HL-60 (cell line): Measurements from ENCODE around the gene FAM120A.

Experiments used
- POLR2AphosphoS5 ChIP-seq: IDR thresholded peaks from 2 replicates; pipeline ENCODE4 v1.6.1; 2012; ENCODE audit warnings: low read depth
- TF ChIP-seq, protein P1 (sequence below): IDR thresholded peaks from one replicate; pipeline ENCODE4 v1.5.1; 2011; ENCODE audit warnings: low read length, control low read depth, inconsistent platforms; ENCODE audit not compliant: insufficient read depth

DNA sequence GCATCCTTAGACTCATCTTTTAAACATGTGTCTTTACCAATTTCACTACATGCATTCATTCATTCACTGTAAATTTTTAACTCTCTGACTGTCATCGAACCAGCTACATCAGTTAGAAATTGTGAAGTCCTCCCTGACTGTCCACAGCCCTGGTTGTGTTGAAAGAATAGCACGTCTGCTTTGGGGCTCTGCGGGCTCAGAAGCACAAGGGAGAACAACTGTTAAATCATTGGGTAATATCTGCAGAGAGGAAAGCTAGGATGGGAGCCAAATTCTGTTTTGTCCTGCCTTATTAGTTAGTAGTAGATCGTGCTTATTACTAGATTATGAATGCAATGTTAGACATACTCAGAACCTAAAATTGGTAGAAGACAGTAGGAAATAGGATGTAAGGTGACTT lies 28.2 kb downstream of the FAM120A start:
- TF ChIP-seq, protein P1, sequence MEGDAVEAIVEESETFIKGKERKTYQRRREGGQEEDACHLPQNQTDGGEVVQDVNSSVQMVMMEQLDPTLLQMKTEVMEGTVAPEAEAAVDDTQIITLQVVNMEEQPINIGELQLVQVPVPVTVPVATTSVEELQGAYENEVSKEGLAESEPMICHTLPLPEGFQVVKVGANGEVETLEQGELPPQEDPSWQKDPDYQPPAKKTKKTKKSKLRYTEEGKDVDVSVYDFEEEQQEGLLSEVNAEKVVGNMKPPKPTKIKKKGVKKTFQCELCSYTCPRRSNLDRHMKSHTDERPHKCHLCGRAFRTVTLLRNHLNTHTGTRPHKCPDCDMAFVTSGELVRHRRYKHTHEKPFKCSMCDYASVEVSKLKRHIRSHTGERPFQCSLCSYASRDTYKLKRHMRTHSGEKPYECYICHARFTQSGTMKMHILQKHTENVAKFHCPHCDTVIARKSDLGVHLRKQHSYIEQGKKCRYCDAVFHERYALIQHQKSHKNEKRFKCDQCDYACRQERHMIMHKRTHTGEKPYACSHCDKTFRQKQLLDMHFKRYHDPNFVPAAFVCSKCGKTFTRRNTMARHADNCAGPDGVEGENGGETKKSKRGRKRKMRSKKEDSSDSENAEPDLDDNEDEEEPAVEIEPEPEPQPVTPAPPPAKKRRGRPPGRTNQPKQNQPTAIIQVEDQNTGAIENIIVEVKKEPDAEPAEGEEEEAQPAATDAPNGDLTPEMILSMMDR: no peak
- TF ChIP-seq POLR2AphosphoS5: no peak
